Measurements from ENCODE around the gene GNL3L.

The GNL3L gene

DNA sequence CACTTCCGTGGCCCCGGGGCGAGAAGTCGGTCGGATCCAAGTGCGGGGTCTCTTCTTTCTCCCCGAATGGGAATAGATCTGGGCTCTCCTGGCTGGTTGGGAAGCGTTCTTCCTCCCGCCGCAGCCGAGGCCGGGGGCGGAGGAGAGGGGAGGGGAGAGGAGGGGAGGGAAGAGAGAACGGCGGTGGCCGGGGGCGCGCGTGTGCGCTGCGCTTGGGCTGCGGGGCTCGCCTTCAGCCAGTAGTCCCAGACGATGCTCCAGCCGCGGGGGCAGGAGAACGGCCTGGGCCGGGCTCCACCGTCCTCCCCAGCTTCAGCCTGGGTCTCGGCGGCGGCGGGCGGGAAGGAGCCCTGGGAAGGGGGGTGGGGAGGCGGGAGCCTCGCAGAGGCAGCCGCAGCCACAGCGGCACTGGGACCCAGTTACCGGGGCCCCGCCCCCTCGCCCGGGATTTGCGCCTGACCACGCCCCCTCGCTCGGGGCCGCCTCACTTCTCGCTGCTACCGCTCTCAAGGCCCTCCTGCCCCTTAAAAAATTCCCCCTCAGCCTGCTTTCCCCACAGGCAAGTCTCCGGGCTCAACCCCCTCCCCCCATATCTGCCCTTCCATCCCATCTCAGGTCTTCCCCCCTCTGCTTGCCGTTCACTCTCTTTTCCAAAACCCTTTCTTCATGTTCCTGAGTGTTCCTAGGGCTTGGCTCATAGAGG, 34.1 kb upstream of the GNL3L start, which contains the start of gene FGD1:
FGD1 (minus strand) TSS at position 421 of the 703 bp plus-strand sequence. CDS start 802 bp downstream, outside the sequence.
- ChIA-PET POLR2A (no interaction called here), CTCF (no interaction called here)
- H3K27ac ChIP-seq (ENCODE audit: extremely low read depth, low read depth, low read length), result peak within 1 kb of the TSS; percentile 62; the same call in 1 of the 2 replicates
- peaks cover 5% of the 10 kb centered on the region for H3K4me1 ChIP-seq (ENCODE audit: control insufficient read depth, insufficient read depth, low read length)
- peaks cover 0 to 6% of the 10 kb centered on the region in 2 experiments; a peak in 2 of 3 replicates for H3K36me3 ChIP-seq (ENCODE audit: control insufficient read depth in 2 of 2, insufficient read depth in 1 of 2, low read length in 2 of 2)
- peak within 1 kb of the TSS; percentile 63 for H3K4me3 ChIP-seq (ENCODE audit: low read depth, low read length)
- no peaks in the 10 kb centered on the region for H3K9me3 ChIP-seq (ENCODE audit: control insufficient read depth, insufficient read depth, low read depth, low read length)
- TF ChIP-seq, protein P1, sequence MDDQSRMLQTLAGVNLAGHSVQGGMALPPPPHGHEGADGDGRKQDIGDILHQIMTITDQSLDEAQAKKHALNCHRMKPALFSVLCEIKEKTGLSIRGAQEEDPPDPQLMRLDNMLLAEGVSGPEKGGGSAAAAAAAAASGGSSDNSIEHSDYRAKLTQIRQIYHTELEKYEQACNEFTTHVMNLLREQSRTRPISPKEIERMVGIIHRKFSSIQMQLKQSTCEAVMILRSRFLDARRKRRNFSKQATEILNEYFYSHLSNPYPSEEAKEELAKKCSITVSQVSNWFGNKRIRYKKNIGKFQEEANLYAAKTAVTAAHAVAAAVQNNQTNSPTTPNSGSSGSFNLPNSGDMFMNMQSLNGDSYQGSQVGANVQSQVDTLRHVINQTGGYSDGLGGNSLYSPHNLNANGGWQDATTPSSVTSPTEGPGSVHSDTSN (CRISPR knock-in tag; IDR thresholded peaks at IDR 0.05), result no peak
- TF ChIP-seq ZNF600 (tag by site-specific recombination; IDR thresholded peaks at IDR 0.05) (0 out of 2 replicates have a peak, but pooled peaks have one; percentile 15), IKZF3 (tag by site-specific recombination; IDR thresholded peaks at IDR 0.05) (0 out of 2 replicates have a peak, but pooled peaks have one; percentile 8), ZXDB (tag by site-specific recombination; IDR thresholded peaks at IDR 0.05) (peak; percentile 20; the same call in 1 of the 2 replicates), ZBTB8A (tag by site-specific recombination; IDR thresholded peaks at IDR 0.05) (peak; percentile 12; the same call in 1 of the 2 replicates), ZNF76 (tag by site-specific recombination; IDR thresholded peaks at IDR 0.05; ENCODE audit: borderline replicate concordance, low read depth) (peak; percentile 48; the same call in 1 of the 2 replicates), SP2 (tag by site-specific recombination; IDR thresholded peaks at IDR 0.05) (peak; percentile 65), HOXA7 (CRISPR knock-in tag; IDR thresholded peaks at IDR 0.05; ENCODE audit: borderline replicate concordance) (no peak), ZNF335 (tag by site-specific recombination; conservative IDR thresholded peaks at IDR 0.05) (peak; percentile 69), ZNF677 (tag by site-specific recombination; IDR thresholded peaks at IDR 0.05) (no peak), YY2 (tag by site-specific recombination; IDR thresholded peaks at IDR 0.05) (no peak), PRDM1 (tag by site-specific recombination; IDR thresholded peaks at IDR 0.05) (0 out of 2 replicates have a peak, but pooled peaks have one; percentile 8), ZNF621 (tag by site-specific recombination; IDR thresholded peaks at IDR 0.05) (no peak), ZFHX2 (tag by site-specific recombination; conservative IDR thresholded peaks at IDR 0.05) (peak; percentile 54), KLF9 (tag by site-specific recombination; IDR thresholded peaks at IDR 0.05; ENCODE audit: low read depth) (peak; percentile 94), ZNF221 (tag by site-specific recombination; IDR thresholded peaks at IDR 0.05; ENCODE audit: borderline replicate concordance) (no peak), SCRT2 (tag by site-specific recombination; IDR thresholded peaks at IDR 0.05) (no peak), ZNF184 (tag by site-specific recombination; IDR thresholded peaks at IDR 0.05) (no peak), ZBTB20 (tag by site-specific recombination; IDR thresholded peaks at IDR 0.05) (peak; percentile 74), ZNF561 (tag by site-specific recombination; IDR thresholded peaks at IDR 0.05; ENCODE audit: borderline replicate concordance) (no peak), SP3 (tag by site-specific recombination; IDR thresholded peaks at IDR 0.05) (peak; percentile 59)
- TF ChIP-seq, protein P2, sequence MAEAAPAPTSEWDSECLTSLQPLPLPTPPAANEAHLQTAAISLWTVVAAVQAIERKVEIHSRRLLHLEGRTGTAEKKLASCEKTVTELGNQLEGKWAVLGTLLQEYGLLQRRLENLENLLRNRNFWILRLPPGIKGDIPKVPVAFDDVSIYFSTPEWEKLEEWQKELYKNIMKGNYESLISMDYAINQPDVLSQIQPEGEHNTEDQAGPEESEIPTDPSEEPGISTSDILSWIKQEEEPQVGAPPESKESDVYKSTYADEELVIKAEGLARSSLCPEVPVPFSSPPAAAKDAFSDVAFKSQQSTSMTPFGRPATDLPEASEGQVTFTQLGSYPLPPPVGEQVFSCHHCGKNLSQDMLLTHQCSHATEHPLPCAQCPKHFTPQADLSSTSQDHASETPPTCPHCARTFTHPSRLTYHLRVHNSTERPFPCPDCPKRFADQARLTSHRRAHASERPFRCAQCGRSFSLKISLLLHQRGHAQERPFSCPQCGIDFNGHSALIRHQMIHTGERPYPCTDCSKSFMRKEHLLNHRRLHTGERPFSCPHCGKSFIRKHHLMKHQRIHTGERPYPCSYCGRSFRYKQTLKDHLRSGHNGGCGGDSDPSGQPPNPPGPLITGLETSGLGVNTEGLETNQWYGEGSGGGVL (tag by site-specific recombination; IDR thresholded peaks at IDR 0.05), result peak; percentile 87
- TF ChIP-seq, protein P3, sequence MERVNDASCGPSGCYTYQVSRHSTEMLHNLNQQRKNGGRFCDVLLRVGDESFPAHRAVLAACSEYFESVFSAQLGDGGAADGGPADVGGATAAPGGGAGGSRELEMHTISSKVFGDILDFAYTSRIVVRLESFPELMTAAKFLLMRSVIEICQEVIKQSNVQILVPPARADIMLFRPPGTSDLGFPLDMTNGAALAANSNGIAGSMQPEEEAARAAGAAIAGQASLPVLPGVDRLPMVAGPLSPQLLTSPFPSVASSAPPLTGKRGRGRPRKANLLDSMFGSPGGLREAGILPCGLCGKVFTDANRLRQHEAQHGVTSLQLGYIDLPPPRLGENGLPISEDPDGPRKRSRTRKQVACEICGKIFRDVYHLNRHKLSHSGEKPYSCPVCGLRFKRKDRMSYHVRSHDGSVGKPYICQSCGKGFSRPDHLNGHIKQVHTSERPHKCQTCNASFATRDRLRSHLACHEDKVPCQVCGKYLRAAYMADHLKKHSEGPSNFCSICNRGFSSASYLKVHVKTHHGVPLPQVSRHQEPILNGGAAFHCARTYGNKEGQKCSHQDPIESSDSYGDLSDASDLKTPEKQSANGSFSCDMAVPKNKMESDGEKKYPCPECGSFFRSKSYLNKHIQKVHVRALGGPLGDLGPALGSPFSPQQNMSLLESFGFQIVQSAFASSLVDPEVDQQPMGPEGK (tag by site-specific recombination; IDR thresholded peaks at IDR 0.05), result peak; percentile 63
- TF ChIP-seq, protein P4, sequence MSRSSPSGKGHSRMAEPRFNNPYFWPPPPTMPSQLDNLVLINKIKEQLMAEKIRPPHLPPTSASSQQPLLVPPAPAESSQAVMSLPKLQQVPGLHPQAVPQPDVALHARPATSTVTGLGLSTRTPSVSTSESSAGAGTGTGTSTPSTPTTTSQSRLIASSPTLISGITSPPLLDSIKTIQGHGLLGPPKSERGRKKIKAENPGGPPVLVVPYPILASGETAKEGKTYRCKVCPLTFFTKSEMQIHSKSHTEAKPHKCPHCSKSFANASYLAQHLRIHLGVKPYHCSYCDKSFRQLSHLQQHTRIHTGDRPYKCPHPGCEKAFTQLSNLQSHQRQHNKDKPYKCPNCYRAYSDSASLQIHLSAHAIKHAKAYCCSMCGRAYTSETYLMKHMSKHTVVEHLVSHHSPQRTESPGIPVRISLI (tag by site-specific recombination; IDR thresholded peaks at IDR 0.05), result no peak
- TF ChIP-seq, protein P5, sequence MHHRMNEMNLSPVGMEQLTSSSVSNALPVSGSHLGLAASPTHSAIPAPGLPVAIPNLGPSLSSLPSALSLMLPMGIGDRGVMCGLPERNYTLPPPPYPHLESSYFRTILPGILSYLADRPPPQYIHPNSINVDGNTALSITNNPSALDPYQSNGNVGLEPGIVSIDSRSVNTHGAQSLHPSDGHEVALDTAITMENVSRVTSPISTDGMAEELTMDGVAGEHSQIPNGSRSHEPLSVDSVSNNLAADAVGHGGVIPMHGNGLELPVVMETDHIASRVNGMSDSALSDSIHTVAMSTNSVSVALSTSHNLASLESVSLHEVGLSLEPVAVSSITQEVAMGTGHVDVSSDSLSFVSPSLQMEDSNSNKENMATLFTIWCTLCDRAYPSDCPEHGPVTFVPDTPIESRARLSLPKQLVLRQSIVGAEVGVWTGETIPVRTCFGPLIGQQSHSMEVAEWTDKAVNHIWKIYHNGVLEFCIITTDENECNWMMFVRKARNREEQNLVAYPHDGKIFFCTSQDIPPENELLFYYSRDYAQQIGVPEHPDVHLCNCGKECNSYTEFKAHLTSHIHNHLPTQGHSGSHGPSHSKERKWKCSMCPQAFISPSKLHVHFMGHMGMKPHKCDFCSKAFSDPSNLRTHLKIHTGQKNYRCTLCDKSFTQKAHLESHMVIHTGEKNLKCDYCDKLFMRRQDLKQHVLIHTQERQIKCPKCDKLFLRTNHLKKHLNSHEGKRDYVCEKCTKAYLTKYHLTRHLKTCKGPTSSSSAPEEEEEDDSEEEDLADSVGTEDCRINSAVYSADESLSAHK (tag by site-specific recombination; IDR thresholded peaks at IDR 0.05), result peak; percentile 21; the same call in 1 of the 2 replicates
- TF ChIP-seq, protein P6, sequence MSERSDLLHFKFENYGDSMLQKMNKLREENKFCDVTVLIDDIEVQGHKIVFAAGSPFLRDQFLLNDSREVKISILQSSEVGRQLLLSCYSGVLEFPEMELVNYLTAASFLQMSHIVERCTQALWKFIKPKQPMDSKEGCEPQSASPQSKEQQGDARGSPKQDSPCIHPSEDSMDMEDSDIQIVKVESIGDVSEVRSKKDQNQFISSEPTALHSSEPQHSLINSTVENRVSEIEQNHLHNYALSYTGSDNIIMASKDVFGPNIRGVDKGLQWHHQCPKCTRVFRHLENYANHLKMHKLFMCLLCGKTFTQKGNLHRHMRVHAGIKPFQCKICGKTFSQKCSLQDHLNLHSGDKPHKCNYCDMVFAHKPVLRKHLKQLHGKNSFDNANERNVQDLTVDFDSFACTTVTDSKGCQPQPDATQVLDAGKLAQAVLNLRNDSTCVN (tag by site-specific recombination; optimal IDR thresholded peaks at IDR 0.05), result peak; percentile 70
